Measurements from ENCODE around the gene FABP1. TPM values are rescaled to one million over a fixed set of nuclear protein-coding genes. Genes with fewer than 3 reads are reported as not detected.

The FABP1 gene
- total and polyA plus RNA-seq, 2 of the 4 experiments (the other 2 are of a cell fraction), result not detected

GRCh38 chr2:88131201-88131998 is 3.5 kb upstream of the FABP1 start:
- ATAC-seq (ENCODE audit: low read depth), result no peak

More at GRCh38 chr2:88131201-88131998, 3.5 kb upstream of the FABP1 start:
- no peak overlapping the region for H2AFZ ChIP-seq (replicated peaks; ENCODE audit: low read length, poor library complexity)
- H3K9ac ChIP-seq (ENCODE audit: low read depth, low read length), result no peak overlapping the region
- H3K9me1 ChIP-seq (ENCODE audit: insufficient read depth, low read length), result no peaks in the 10 kb centered on the region
- BruUV-seq (replicated peaks), result no TSS peak
- H3K4me3 ChIP-seq (ENCODE audit: insufficient read depth, low read depth, low read length), result no peak overlapping the region
- DNase-seq, result no peak
- ChIA-PET POLR2A (ENCODE audit: unreplicated experiment) (no interaction called here), CTCF (no interaction called here)
- no peak overlapping the region for H3K27ac ChIP-seq (ENCODE audit: insufficient read depth, low read length)
- no peak overlapping the region for H3K18ac ChIP-seq (ENCODE audit: low read depth, low read length)
- H4K5ac ChIP-seq (ENCODE audit: low read depth, low read length), result no peak overlapping the region
- H4K91ac ChIP-seq (ENCODE audit: insufficient read depth, low read depth, low read length), result no peak overlapping the region
- no peak overlapping the region for H3K23ac ChIP-seq (ENCODE audit: low read depth, low read length)
- TF ChIP-seq CTCF (conservative IDR thresholded peaks at IDR 0.05; ENCODE audit: low read depth, low read length) (no peak), RFX5 (IDR thresholded peaks at IDR 0.05; ENCODE audit: low read depth, low read length) (no peak), CEBPB (IDR thresholded peaks at IDR 0.05; ENCODE audit: low read depth, low read length) (no peak), MAZ (IDR thresholded peaks at IDR 0.05; ENCODE audit: borderline replicate concordance, low read depth, low read length) (no peak), RAD21 (IDR thresholded peaks at IDR 0.05; ENCODE audit: low read length) (no peak), POLR2A (IDR thresholded peaks at IDR 0.05; ENCODE audit: low read depth, low read length) (no peak), NFE2L2 (IDR thresholded peaks at IDR 0.05; ENCODE audit: low read depth, low read length) (no peak), RCOR1 (IDR thresholded peaks at IDR 0.05; ENCODE audit: insufficient replicate concordance, low read length) (no peak), SMC3 (IDR thresholded peaks at IDR 0.05; ENCODE audit: low read depth, low read length) (no peak), MAFK (IDR thresholded peaks at IDR 0.05; ENCODE audit: low read depth, low read length) (no peak), MXI1 (IDR thresholded peaks at IDR 0.05; ENCODE audit: borderline replicate concordance, low read depth, low read length) (no peak), FOS (IDR thresholded peaks at IDR 0.05; ENCODE audit: low read depth, low read length) (no peak), BHLHE40 (IDR thresholded peaks at IDR 0.05; ENCODE audit: low read depth, low read length) (no peak)
- TF ChIP-seq, protein P1, sequence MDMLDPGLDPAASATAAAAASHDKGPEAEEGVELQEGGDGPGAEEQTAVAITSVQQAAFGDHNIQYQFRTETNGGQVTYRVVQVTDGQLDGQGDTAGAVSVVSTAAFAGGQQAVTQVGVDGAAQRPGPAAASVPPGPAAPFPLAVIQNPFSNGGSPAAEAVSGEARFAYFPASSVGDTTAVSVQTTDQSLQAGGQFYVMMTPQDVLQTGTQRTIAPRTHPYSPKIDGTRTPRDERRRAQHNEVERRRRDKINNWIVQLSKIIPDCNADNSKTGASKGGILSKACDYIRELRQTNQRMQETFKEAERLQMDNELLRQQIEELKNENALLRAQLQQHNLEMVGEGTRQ (IDR thresholded peaks at IDR 0.05; ENCODE audit: low read depth, low read length), result no peak
- TF ChIP-seq, protein P2, sequence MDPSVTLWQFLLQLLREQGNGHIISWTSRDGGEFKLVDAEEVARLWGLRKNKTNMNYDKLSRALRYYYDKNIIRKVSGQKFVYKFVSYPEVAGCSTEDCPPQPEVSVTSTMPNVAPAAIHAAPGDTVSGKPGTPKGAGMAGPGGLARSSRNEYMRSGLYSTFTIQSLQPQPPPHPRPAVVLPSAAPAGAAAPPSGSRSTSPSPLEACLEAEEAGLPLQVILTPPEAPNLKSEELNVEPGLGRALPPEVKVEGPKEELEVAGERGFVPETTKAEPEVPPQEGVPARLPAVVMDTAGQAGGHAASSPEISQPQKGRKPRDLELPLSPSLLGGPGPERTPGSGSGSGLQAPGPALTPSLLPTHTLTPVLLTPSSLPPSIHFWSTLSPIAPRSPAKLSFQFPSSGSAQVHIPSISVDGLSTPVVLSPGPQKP (IDR thresholded peaks at IDR 0.05; ENCODE audit: borderline replicate concordance, low read depth, low read length), result no peak
- in situ Hi-C loops (cut with MboI; ENCODE audit: low sequenced_read_pairs), result no loop called here
- no peak overlapping the region for H4K8ac ChIP-seq (ENCODE audit: low read depth in 2 of 2, low read length in 2 of 2)
- H2AK9ac ChIP-seq (replicated peaks; ENCODE audit: low read depth, low read length, poor library complexity), result no peak overlapping the region
- no peaks in the 10 kb centered on the region for H3K36me3 ChIP-seq (ENCODE audit: control insufficient read depth, insufficient read depth, low read length)
- no peak overlapping the region for H2AK5ac ChIP-seq (ENCODE audit: low read depth, low read length)
- H3K79me1 ChIP-seq (ENCODE audit: low read depth in 1 of 2, low read length in 2 of 2), result no peaks in the 10 kb centered on the region
- no peak overlapping the region for H3K56ac ChIP-seq (ENCODE audit: extremely low read depth, insufficient read depth, low read length)
- H3K9me3 ChIP-seq (ENCODE audit: control insufficient read depth, insufficient read depth, low read length), result no peaks in the 10 kb centered on the region
- H3K14ac ChIP-seq (replicated peaks; ENCODE audit: low read depth, low read length), result no peak overlapping the region
- H2BK15ac ChIP-seq (ENCODE audit: low read depth, low read length), result no peak overlapping the region
- H3K4ac ChIP-seq (ENCODE audit: low read depth, low read length), result no peak overlapping the region
- dilution Hi-C loops (cut with HindIII; ENCODE audit: low sequenced_read_pairs, unreplicated experiment), result no loop called here
- no peaks in the 10 kb centered on the region; the same call in none of the 2 replicates for H3K27me3 ChIP-seq (ENCODE audit: control insufficient read depth, insufficient read depth, low read length)
- no peak overlapping the region for H2BK120ac ChIP-seq (ENCODE audit: low read depth, low read length)
- no peak overlapping the region for H3K4me2 ChIP-seq (ENCODE audit: low read depth, low read length)
- no peak overlapping the region for H2BK5ac ChIP-seq (ENCODE audit: low read depth, low read length, poor library complexity, severe bottlenecking)
- no peaks in the 10 kb centered on the region for H3K4me1 ChIP-seq (ENCODE audit: control insufficient read depth, insufficient read depth, low read length)
- H2BK20ac ChIP-seq (ENCODE audit: low read depth, low read length), result no peak overlapping the region
- 38% methylated on average over 1 of the region's 9 CpGs; no CpG with 5 or more reads in 1 of the 2 experiments for WGBS, 2 experiments (ENCODE audit: extremely low coverage in 2 of 2, insufficient read length in 1 of 2)
- intact Hi-C loops (cut with micrococcal nuclease), result no loop called here
- H4K20me1 ChIP-seq (ENCODE audit: insufficient read depth, low read length), result no peaks in the 10 kb centered on the region

All from IMR-90 (cell line).